Measurements from ENCODE around the gene SP1.
"Not testable (repeated sequence)": the region's sequence is repeated elsewhere in the genome, so short reads cannot be mapped to it uniquely, and the experiment has no call there.

The SP1 gene

DNA sequence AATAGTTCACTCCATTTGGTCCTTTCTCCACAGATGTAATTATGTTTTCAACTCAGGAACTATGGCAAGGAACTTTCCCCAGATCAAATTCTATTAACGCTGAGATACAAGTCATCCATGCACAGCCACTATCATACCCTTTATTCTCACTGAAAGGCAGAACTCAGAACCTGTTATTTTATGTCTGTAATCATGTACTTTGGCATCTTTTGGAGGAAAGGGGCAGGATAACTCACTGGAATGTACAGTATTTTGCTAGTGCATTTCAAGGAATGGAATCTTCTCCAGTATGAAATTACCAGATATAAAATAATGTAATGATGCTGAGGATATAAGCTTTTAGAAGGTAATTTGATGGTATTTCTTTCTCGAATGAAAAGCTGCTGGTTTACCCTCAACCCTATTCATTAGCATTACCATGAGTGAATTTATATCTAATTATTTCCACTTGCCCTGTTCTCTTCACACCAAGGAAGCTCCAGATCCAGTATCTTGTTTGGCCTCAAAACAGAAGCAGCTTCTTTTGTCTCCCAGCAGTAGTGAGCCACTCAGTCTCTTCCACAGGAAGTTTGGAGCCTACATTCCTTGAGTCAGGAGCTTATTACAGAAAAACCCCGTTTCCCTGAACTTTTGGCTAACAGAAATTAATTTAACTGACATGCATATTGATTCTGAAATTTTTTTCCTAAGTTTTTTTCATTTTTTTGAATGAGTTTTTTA, 33.7 kb downstream of the SP1 start:
- DNase-seq (ENCODE audit: low spot score) (no peak), FAIRE-seq (no peak)

DNA sequence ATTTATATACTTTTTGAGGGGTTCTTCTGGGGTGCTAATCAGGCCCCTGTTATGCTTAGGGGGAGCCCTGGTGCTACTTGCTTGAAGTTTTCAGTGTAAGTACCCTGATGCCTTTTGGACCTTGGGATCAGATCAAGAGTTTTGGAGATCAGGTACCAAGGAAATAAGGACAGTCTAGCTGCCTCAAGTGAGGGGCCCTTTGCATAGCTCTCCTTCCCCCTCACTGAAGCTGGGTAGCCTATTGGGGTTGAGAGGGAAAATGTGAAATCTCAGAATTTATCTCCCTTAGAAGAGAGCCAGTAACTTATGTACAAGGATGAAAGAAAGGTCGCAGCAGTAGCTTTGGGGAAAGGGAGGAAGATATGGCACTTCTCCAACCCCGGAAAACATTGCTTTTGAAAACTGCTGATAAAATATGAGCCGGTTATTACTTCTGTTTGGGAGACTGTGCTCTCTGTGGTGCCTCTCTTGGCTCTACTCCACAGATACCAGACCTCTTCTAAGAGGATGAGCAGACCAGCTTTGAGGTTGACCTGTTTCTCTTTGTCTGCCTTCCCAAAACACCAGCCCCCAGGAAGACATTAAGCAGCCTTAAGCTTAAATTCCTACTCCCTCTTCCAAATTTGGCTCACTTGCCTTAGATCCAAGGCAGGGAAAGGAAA, 34.9 kb downstream of the SP1 start:
- DNase-seq (ENCODE audit: low spot score), result no peak
- no peak for FAIRE-seq

DNA sequence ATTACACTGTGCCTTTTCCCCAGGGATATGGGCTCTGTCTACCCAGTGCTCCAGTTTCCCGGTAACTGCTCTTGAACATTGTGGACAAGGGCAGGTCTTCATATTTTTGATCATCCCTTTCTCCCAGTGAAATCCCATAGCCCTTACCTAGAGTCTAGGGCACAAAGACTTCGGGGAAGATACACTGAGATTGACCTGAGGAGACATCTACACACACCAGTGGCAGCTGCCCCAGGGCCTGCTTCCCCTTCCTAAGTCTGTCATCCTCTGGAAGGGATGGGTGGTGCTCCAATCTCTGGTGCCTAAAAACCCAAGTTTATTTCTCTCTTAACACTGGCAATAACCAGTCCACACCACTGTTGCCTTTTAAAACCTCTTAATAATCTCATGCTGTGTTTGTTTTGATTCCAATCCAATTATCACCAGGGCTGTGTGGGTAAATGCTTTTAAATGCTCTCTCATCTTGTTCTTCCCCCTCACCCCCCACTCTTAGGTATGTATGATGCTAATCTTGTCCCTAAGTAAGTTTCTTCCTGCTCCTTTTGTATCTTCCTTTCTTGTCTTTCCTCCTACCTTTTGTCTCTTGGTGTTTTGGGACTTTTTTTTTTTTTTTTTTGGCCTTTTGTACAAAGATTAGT, 35.9 kb downstream of the SP1 start:
- not testable (repeated sequence) for DNase-seq (ENCODE audit: low spot score); FAIRE-seq

DNA sequence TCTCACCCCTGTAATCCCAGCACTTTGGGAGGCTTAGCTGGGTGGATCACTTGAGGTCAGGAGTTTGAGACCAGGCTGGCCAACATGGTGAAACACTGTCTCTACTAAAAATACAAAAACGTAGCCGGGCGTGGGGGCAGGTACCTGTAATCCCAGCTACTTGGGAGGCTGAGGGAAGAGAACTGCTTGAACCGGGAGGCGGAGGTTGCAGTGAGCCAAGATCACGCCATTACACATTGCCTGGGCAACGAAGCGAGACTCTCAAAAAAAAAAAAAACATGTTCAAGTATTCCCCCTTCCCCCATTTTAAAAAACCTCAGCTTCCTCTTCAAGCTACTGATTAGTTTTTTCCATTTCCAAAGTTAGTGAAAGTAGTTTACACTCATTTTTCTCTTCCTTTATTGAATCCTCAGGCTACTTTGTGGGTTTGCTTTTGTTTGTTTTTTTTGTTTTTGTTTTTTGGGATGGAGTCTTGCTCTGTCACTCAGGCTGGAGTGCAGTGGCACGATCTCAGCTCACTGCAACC, 37.4 kb downstream of the SP1 start:
- not testable (repeated sequence) for FAIRE-seq; DNase-seq (ENCODE audit: low spot score)

DNA sequence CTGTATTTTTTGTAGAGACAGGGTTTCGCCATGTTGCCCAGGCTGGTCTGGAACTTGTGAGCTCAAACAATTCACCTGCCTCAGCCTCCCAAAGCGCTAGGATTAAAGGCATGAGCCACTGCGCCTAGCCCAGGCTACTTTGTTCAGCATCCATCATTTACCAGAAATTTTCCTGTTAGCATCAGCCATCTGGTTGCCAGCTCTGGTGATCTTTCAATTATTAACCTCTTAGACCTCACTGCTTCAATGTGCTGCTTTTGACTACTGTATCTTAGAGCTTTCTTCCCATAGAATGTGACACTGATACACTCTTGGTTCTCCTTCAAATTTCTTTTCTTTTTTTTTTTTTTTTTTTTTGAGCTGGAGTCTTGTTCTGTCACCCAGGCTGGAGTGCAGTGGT, 38.2 kb downstream of the SP1 start:
- DNase-seq (ENCODE audit: low spot score), result no peak
- no peak for FAIRE-seq

DNA sequence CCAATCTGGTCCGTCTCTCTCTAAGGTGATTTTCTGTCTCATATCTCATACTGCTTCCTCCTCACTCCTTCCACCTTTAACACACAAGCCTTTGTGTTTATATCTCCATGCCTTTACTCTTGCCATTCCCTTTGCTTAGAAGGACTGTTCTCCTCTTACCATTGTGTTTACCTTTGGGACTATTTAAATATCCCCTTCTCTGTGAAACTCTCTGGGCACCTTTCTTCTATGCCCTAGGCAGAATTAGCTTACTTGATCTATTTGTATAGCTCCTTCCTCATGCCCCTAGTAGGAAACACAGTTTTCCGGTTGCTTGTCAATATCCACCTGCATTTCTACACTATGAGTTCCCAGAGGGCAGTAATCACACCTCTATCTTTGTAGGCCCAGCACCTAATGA, 39.8 kb downstream of the SP1 start:
- FAIRE-seq (no peak), DNase-seq (ENCODE audit: low spot score) (no peak)

DNA sequence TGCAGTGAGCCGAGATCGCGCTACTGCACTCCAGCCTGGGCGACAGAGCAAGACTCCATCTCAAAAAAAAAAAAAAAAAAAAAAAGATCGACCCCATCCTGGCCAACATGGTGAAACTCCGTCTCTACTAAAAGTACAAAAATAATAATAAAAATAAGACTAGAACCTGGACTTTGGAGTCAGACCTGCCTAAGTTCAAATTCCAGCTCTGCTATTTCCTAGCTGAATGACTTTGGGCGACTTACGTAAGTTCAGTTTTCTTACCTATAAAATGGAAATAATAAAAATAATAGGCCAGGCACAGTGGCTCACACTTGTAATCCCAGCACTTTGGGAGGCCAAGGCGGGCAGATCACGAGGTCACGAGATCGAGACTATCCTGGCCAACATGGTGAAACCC, 42.3 kb downstream of the SP1 start:
- FAIRE-seq; DNase-seq (ENCODE audit: low spot score): not testable (repeated sequence)

DNA sequence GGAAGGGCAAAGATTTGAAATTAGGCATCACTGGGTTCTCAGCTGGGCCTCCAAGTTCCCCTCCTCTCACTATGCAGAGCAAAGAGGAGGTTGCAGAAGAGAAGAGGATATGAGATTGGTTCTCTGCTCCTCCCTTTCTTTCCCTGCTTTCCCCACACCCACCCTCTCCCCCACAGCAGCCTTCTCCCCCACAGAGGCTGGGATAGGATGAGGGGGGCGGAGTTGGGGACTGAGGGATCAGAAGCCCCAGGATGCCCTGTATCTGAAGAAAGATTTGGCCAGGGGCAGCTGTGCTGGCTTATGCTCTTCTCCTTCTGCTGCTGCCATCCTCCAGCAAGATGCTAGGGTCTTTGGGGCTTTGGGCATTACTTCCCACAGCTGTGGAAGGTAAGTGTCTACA, 43.6 kb downstream of the SP1 start, which contains the start of gene AMHR2:
Gene AMHR2 (plus strand): TSS at position 259 of the 400 bp plus-strand sequence. CDS start 80 bp downstream, at position 339.
- FAIRE-seq (no peak), DNase-seq (ENCODE audit: low spot score) (no peak)

DNA sequence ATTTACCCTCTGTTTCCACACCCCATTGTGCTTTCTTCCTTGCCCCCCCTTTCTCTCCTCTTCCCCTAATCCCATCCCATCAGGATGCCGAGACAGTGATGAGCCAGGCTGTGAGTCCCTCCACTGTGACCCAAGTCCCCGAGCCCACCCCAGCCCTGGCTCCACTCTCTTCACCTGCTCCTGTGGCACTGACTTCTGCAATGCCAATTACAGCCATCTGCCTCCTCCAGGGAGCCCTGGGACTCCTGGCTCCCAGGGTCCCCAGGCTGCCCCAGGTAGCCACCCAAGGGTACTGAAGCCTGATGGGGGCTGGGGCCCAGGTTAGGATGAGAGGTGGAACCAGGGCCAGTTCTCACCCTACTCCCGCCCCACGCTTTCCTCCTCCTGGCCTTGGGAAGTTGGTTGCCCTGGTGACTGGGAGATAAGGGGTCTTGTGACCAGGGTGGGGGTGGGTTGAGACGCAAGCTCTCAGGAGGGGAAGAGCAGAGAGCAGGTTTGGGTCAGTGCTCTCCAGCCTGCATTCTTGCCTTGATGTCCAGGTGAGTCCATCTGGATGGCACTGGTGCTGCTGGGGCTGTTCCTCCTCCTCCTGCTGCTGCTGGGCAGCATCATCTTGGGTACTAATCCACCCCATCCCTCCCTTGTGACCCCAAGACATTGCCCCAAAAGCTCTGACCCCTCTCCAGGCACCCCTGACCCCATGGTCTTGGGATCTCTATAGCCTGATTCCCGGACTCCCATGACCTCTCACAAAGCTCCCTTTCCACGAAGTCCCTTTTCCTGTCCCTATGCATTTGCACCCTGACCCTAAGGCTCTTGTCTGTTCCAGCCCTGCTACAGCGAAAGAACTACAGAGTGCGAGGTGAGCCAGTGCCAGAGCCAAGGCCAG, 44.9 kb downstream of the SP1 start:
- no peak for DNase-seq (ENCODE audit: low spot score)
- no peak for FAIRE-seq

DNA sequence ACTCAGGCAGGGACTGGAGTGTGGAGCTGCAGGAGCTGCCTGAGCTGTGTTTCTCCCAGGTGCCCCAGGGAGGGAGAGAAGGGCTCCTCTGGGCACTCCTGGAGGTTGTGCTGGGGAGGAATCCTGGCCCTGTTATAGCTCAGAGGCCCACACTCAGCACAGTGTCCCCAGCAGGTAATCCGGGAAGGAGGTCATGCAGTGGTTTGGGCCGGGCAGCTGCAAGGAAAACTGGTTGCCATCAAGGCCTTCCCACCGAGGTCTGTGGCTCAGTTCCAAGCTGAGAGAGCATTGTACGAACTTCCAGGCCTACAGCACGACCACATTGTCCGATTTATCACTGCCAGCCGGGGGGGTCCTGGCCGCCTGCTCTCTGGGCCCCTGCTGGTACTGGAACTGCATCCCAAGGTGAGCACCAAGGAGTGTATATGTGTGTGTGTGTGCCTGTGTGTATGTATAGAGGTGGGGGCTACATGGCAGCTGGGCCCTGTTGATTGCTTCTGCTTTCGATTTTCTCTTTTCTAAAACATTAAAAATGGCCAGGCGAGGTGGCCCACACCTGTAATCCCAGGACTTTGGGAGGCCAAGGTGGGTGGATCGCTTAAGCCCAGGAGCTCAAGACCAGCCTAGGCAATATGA, 45.7 kb downstream of the SP1 start:
- FAIRE-seq (no peak), DNase-seq (ENCODE audit: low spot score) (no peak)

DNA sequence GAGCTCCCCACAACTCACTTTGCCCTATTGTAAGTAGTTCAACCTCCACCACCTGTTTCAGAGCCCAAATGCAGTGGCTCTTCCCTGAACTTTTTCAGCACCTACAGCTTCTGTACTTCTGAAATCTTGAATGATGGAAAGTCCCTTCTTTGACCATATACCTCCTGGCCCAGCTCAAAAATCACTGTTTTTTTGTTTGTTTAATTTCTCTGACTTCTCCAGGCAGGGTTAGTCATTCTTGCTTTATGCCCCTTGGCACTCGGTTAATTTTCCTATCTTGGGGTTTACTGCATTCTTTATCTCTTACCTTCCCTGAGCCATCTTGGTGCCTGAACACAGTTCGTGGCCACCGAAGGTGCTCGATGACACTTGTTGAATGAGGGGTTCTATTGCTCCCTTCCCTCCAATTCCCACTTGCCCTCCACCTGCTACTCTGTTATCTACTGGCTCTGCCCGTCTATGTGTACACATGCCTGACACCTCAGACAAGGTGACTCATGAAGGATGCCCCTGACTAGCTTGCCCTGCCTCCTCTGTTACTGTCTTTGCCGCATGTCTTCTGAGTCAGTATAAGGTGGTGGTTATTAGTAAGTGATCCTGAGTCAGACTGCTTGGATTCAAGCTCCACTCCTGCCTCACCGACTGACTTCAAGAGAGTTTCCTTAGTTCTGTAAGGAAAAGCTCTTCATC, 48.1 kb downstream of the SP1 start:
- FAIRE-seq (peak; percentile 62), DNase-seq (ENCODE audit: low spot score) (peak; percentile 83)

DNA sequence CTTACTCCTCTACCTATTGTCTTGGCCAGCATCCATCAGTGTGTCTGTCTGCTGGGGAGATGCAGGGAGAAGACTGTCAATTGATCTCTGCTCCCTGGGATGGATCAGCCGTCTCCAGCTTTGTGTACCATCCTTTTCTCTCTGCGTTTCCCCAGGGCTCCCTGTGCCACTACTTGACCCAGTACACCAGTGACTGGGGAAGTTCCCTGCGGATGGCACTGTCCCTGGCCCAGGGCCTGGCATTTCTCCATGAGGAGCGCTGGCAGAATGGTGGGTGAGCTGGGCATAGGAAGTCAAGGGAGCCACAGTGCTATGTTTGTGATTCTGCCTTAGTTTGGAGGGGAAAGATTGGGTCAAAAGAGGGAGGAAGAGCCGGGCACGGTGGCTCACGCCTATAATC, 48.8 kb downstream of the SP1 start:
- DNase-seq (ENCODE audit: low spot score) (no peak), FAIRE-seq (no peak)

DNA sequence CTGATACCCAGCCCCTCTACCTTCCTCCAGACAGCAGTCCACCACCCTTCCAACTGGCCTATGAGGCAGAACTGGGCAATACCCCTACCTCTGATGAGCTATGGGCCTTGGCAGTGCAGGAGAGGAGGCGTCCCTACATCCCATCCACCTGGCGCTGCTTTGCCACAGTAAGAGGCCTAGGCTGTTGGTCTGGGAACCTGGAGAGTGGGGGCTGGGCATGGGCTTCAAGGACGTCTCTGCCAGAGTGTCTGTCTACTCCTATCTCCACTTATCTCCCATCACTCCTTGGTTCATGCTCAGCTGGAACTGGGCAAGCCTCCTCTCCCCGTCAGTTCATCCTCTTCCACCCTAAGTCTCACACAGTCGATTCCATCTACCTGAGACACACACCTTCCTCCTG, 50.1 kb downstream of the SP1 start:
- no peak for DNase-seq (ENCODE audit: low spot score)
- FAIRE-seq, result no peak

DNA sequence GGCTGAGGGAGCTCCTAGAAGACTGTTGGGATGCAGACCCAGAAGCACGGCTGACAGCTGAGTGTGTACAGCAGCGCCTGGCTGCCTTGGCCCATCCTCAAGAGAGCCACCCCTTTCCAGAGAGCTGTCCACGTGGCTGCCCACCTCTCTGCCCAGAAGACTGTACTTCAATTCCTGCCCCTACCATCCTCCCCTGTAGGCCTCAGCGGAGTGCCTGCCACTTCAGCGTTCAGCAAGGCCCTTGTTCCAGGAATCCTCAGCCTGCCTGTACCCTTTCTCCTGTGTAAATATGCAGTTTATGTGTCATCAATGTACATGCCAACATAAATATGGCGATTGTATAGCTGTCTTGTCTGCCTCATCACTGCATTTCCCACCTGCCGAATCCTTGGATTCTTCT, 51.2 kb downstream of the SP1 start:
- no peak for DNase-seq (ENCODE audit: low spot score)
- no peak for FAIRE-seq

DNA sequence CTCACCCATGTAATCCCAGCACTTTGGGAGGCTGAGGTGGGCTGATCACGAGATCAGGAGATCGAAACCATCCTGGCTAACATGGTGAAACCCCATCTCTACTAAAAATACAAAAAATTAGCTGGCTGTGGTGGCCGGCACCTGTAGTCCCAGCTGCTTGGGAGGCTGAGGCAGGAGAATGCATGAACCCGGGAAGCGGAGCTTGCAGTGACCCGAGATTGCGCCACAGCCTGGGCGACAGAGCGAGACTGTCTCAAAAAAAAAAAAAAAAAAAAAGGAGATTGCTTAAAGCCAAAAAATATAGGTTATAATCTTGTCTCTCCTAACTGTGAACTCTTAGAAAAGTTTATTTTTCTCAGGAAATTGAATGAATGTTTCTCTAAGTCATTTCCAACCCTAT, 55.4 kb downstream of the SP1 start:
- DNase-seq (ENCODE audit: low spot score); FAIRE-seq: not testable (repeated sequence)

DNA sequence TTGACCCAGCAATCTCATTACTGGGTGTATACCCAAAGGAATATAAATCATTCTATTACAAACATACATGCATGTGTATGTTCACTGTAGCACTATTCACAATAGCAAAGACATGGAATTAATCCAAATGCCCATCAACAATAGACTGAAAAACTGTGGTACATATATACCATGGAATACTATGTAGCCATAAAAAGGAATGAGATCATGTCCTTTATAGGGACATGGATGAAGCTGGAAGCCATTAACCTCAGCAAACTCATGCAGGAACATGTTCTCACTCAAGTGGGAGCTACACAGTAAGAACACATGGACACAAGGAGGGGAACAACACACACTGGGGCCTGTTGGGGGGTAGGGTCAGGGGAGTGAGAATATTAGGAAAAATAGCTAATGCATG, 59.6 kb downstream of the SP1 start:
- not testable (repeated sequence) for DNase-seq (ENCODE audit: low spot score); FAIRE-seq

DNA sequence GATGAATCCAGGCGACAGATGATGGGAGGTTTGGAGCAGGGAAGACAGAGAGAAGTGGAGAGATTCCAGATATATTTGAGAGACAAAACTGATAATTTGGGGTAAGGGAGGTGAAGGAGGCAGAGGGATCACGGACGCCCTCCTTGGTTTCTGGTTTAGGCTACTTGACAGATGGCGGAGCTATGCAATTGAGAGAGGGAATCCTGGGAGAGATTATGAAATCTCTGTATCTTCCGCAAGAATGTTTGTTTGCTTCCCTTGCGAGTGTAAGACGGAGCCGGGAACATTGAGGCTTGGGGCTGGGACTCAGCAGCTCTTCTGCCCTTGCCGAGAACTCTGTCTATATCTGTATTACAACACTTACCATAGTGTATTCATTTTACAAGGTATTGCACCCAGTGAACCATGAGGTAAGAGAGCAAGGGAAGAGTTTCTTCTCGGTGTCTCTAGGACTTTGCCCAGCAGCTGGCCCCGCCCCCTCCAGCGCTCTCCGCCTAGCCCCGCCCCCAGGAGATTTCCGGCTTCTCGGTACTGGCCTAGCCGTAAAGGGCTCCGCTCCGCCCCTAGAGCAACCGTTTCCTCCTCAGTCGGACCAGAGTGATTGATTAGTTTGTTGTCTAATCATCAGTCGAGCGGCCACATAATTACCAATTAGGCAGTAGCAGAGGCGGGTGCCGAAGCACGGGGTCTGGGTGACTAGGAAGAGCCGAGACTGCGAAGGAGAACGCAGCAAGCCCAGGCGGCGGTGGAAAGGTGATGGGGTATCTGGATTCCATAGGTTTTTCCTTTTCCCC, 61.3 kb downstream of the SP1 start, which contains the start of gene PRR13:
Gene PRR13 (plus strand): TSS at position 695 of the 794 bp plus-strand sequence. CDS start 981 bp downstream, outside the sequence.
- DNase-seq (ENCODE audit: low spot score) (peak; percentile 97), FAIRE-seq (no peak)

DNA sequence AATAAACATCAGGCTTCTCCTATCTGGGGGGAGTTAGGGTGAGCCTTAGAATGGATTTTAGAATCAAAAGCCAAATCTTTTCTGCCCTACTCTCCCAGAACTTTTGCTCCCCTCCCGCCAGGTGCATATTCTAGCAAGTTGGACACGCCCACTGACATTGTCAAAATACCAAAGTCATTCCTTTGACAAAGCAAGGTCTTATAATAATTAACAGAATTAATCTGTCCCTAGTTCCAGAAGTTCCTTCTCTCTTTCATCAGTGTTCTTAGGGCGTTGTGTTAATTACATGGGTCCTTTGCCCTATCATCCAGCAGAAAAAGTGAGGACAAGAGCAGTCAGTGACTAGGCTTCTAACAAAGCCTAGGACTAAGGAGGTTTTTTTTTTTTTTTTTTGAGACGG, 64.0 kb downstream of the SP1 start:
- FAIRE-seq (no peak), DNase-seq (ENCODE audit: low spot score) (no peak)

Measured in urothelium cell line (cell line).